ENCODE measurements around the gene PALLD. TPM values are rescaled to one million over a fixed set of nuclear protein-coding genes. Genes with fewer than 3 reads are reported as not detected.

PALLD gene
- total and polyA plus RNA-seq, 2 donors (not counting 3 experiments of a cell fraction or from before 2014, with no cell fraction given), result 13.4 to 48.2 TPM

DNA sequence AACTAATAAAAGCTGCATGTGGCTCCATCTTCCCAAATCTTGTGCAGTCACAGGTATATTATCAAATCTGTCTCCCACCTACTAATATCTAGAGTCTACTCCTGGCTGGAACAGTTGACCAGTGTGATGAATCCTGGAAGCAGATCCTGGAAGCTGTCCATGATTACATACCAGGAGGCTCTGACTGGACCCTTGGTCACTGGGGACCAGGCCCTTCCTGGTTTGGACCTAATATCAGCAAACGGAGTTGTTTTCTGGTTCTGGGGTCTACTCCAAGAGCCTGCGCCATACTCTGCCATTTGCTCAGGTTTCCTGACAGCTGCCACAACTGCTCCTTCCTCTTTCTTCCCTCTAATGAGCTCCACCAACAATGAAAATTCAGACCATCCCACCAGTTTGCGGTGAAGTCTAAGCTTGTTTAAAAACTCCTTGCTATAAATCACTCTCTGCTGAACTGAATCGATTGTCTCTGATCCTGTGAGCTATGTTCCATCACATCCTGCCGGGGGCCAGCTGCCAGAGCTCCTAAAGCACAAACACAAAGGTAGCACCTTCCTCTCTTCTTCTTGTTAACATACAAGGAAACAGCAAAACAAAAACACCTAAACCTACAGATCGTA, 114.2 kb downstream of the PALLD start:
- H3K9me1 ChIP-seq (replicated peaks; ENCODE audit: control insufficient read depth, extremely low read depth, insufficient read depth, low read length), result no peaks in the 10 kb centered on the region
- H3K4me1 ChIP-seq (ENCODE audit: control insufficient read depth, extremely low read depth, insufficient read depth, low read length), result peaks cover 24% of the 10 kb centered on the region

More for the DNA sequence above, 114.2 kb downstream of the PALLD start:
- no peaks in the 10 kb centered on the region for H3K27me3 ChIP-seq (ENCODE audit: control insufficient read depth in 2 of 2, insufficient read depth in 2 of 2, low read length in 2 of 2)
- no peak overlapping the region for H3K4me2 ChIP-seq (ENCODE audit: insufficient read depth, low read length)
- H4K20me1 ChIP-seq (replicated peaks; ENCODE audit: control insufficient read depth, extremely low read depth, insufficient read depth, low read length), result no peaks in the 10 kb centered on the region
- H3K27ac ChIP-seq (ENCODE audit: insufficient read depth, low read depth, low read length), result no peak overlapping the region
- no peak overlapping the region for H2AFZ ChIP-seq (ENCODE audit: low read depth, low read length)
- H3K36me3 ChIP-seq (ENCODE audit: control insufficient read depth in 2 of 2, extremely low read depth in 1 of 2, insufficient read depth in 2 of 2, low read length in 2 of 2), result no peaks in the 10 kb centered on the region
- CTCF ChIA-PET, result interaction anchor here (0.6 to 2.5 kb wide), 7 partner anchors 20 to 700 kb away, joined by 3 to 10 read pairs (median 3); no protein-coding TSS in a partner anchor
- dilution Hi-C loops (cut with MboI; ENCODE audit: extremely low pct_ligation_motif_present, low sequenced_read_pairs), result no loop called here
- H3K9me3 ChIP-seq (replicated peaks; ENCODE audit: control insufficient read depth, insufficient read depth, low read length), result no peaks in the 10 kb centered on the region
- POLR2A ChIA-PET, result no interaction called here
- BruUV-seq (replicated peaks), result no TSS peak
- no peaks in the 10 kb centered on the region for H3K79me2 ChIP-seq (ENCODE audit: control insufficient read depth, insufficient read depth, low read length)
- no peak overlapping the region for H3K4me3 ChIP-seq (replicated peaks in 1 of 3; ENCODE audit: insufficient read depth in 1 of 3, low read depth in 1 of 3, low read length in 3 of 3)
- intact Hi-C loops (cut with micrococcal nuclease), result no loop called here
- TF ChIP-seq GATA2 (IDR thresholded peaks at IDR 0.05; ENCODE audit: insufficient read depth, insufficient read length, low read depth, low read length), result no peak
- no peak for TF ChIP-seq EZH2 (IDR thresholded peaks at IDR 0.05; ENCODE audit: borderline replicate concordance, low read depth, low read length, severe bottlenecking)
- TF ChIP-seq MAX (IDR thresholded peaks at IDR 0.05; ENCODE audit: insufficient read depth, insufficient read length), result no peak
- TF ChIP-seq FOS (IDR thresholded peaks at IDR 0.05; ENCODE audit: borderline replicate concordance, insufficient read depth, low read length), result no peak
- no peak for TF ChIP-seq POLR2AphosphoS5 (IDR thresholded peaks at IDR 0.05; ENCODE audit: insufficient read depth, low read depth, low read length)
- TF ChIP-seq POLR2A (IDR thresholded peaks at IDR 0.05; ENCODE audit: low read depth, low read length), result no peak
- TF ChIP-seq, protein P1, sequence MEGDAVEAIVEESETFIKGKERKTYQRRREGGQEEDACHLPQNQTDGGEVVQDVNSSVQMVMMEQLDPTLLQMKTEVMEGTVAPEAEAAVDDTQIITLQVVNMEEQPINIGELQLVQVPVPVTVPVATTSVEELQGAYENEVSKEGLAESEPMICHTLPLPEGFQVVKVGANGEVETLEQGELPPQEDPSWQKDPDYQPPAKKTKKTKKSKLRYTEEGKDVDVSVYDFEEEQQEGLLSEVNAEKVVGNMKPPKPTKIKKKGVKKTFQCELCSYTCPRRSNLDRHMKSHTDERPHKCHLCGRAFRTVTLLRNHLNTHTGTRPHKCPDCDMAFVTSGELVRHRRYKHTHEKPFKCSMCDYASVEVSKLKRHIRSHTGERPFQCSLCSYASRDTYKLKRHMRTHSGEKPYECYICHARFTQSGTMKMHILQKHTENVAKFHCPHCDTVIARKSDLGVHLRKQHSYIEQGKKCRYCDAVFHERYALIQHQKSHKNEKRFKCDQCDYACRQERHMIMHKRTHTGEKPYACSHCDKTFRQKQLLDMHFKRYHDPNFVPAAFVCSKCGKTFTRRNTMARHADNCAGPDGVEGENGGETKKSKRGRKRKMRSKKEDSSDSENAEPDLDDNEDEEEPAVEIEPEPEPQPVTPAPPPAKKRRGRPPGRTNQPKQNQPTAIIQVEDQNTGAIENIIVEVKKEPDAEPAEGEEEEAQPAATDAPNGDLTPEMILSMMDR (IDR thresholded peaks at IDR 0.05; ENCODE audit: extremely low read depth in 1 of 2, insufficient read depth in 1 of 2, low read depth in 1 of 2, low read length in 2 of 2), result no peak
- TF ChIP-seq MYC (IDR thresholded peaks at IDR 0.05; ENCODE audit: low read depth, low read length), result no peak
- TF ChIP-seq JUN (IDR thresholded peaks at IDR 0.05; ENCODE audit: borderline replicate concordance, insufficient read depth, insufficient read length, low read depth), result no peak
- DNase-seq (ENCODE audit: low read depth, low spot score), result no peak
- H3K9ac ChIP-seq (replicated peaks; ENCODE audit: extremely low read depth, insufficient read depth, low read length), result no peak overlapping the region
- no peak for FAIRE-seq

Data from endothelial cell of umbilical vein (primary cell).